ENCODE data around the gene SLC7A8.
A peak's percentile ranks its signal among the peaks of the same experiment; 100 is the strongest.

SLC7A8 gene

DNA sequence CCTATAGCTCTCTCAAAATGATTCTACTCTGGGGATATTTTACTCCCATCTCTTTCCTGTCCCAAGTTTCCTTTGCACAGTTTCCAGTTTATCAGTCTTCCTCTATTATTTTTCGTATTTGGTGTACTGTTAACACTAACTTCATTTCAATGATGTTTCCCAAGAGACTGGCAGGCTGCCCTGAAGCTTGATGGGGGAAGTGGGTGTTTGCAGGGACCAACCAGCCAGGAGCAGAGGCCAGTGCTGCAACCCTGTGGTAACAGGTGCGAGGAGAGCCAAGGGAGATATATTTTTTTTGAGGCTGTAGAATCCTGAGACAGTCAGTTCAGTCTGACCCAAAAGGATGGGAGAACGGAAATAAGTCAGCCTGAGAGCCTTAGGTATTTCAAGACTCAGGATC, 52.6 kb downstream of the SLC7A8 start:
- DNase-seq (ENCODE audit: low read depth in 3 of 3): no peak

DNA sequence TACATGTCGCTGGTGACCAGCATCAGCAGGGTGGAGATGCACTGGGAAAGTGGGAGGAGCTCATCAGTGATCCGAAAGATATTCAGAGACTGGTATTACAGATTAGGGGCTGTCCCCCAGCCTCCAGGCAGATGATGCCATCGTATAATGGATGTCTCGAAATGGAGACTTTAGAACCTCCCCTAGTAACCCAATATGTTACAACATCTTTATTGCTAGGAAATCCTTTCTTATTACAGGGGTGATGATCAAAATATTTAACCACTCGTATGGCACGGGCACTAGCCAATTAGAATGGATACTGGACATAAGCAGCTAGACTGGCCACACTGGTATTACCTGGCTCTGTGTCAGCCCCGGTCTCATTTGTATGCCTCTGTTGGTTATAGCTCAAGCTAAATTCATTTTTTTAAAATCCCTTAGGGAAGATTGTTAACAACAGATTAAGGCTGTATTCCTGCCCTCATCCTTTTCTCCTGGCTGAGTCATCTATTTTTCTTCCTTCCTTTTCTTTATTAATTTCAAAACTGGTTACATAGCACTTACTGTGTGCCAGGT, 53.6 kb downstream of the SLC7A8 start:
- DNase-seq (ENCODE audit: low read depth in 3 of 3): no peak

DNA sequence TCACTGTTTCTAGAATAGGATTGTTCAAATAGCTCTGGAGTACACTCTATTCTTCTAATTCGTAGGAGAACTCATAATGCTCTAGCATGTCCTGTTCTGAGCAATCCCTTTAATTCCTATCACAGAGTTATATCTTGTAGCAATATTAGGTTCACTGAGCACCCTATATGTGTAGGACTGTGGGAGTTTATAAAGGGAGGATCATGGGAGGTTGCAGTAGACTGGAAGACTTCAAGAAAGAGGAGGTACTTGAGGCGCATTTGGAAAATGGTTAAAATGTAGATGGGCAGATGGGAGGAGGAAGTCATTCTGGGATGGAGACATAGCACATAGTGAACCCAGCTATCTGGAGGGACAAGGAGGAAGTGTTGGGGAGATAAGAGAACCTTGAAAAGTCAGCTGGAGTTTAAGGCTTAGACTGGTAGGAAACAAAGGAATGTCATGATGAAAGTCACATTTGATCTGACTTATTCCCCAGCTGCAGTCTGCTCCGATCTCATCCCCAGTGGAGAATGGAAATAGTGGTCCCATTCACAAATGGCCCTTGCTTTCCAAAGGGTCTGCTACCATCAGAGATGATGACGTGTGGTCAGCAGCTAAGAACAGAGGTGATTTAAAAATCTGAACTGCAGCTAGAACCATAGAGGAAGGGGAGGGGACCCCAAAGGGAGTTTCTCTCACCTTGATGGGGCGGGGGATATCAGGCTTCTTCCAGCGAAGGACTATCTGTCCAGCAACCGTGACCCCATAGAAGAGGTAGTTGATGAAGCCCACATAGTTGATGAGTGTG, 54.3 kb downstream of the SLC7A8 start:
- DNase-seq (ENCODE audit: low read depth in 3 of 3): no peak

DNA sequence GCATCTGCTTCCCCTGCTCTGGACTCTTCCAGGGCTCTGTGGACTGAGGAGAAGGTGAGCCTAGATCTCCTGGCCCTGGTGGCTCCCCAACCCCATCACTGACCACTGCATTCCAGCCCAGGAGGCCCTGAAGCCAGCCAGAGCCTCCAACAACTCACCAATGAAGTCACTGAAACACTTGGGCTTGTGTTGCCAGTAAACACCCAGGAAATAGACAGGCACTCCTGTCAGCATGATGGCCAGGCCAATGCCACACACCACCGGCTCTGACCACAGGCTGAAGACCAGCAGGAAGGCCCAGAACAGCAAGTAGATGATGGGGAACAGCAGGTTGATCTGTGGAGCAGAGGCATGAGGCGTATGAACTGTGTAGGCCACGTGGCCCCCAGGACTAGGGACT, 55.6 kb downstream of the SLC7A8 start:
- no peak for DNase-seq (ENCODE audit: low read depth in 3 of 3)

DNA sequence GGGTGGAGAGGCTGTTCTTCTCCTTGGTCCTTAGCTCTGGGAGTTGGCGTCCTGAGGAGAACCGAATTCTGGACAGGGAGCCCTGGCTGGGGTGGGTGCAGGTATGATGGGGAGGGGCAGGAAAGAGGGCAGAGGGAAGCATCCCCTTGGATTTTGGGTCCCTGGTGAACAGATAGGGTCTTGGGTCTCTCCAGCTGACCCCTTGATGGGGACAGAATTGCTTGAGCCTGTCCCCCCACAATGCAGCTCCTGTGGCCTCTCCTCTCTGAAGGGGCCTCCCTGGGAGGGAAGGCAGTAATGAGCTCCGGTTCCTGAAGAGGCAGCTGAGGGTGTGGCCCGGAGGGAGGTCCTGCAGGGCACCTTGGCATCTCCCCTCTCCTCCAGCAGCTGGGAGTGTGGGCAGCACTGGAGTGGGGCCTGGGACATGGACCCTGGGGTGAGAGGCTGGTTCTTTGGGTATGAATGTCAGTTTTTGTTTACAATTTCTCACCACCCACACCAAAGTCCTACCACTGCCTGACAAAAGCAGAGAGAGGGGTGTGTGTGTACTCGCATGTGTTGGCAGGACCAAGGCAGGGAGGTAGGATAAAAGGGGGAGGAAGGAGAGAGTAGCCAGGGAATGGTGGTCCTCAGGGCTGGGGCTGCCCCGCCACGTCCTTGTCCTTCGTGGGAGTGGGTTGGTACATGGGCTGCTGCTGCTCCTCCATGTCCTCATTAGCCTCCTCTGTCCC, 56.7 kb downstream of the SLC7A8 start:
- DNase-seq (ENCODE audit: low read depth in 3 of 3): no peak

DNA sequence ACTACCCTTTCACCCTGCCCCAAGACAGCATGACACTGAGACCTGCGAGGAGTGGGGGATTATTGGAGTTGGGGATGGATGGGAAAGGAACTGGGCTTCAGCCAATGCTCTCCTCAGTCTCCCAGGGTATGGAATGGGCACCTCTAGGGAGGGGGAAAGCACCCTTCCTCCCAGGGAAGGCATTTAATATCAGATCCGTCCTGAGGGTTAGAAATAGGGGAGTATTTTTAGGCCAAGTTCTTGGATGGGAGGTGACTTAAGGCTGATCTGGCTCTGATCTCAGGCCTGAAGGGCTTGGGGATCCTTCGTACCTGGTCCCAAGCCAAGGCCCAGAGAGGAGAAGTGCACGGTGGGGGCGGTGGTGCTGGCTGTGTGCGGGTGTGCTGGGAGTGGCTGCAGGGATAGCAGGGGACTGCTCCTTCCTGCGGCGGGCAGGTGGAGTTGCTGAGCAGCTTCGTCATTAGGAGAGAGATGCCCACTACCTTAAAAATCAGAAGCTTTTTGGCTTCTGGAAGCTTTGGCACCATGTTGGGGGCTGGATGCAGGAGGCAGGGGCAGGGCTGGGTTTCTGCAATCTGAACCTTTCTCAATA, 57.4 kb downstream of the SLC7A8 start:
- no peak for DNase-seq (ENCODE audit: low read depth in 3 of 3)

DNA sequence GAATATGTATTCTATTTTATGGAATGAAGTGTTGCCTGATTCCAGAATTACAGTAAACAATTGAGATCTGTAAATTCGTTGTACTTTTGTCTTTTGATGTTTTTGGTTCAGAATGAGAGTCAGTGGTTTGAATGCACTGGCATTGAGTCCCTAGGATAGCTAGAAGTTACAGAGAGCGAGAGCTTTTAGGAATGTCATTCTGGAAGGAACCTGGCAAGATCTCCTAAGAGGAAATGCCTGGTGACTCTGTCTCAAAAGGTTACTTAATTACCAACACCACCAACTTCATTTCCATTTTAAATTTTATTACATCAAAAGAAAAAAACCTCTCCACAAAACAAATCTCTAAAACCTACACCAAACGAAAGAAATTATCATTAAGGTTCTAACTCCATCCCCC, 58.4 kb downstream of the SLC7A8 start:
- DNase-seq (ENCODE audit: low read depth in 3 of 3): no peak

DNA sequence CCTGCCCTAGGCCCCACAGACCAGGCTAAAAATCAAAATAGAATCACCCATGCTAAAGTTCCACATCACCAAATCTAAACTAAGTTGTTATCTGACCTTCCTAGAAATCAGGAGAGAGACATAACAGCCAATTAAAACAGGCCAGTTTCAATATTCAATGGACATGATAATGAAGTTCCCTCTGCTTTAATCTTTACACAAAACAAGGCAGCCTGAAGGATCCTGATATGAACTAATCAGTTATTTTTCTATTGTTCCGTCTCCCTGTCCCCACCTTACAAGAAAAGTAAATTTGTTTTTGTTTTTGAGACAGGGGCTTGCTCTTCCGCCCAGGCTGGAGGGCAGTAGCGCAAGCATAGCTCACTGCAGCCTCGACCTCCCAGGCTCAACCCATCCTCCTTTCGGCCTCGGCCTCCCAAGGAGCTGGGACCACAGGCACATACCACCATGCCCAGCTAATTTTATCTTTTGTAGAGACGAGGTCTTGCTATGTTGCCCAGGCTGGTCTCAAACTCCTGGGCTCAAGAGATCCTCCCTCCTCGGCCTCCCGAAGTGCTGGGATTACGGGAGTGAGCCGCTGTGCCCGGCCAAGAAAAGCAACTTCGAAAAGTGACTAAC, 59.0 kb downstream of the SLC7A8 start:
- DNase-seq (ENCODE audit: low read depth in 3 of 3): no peak

DNA sequence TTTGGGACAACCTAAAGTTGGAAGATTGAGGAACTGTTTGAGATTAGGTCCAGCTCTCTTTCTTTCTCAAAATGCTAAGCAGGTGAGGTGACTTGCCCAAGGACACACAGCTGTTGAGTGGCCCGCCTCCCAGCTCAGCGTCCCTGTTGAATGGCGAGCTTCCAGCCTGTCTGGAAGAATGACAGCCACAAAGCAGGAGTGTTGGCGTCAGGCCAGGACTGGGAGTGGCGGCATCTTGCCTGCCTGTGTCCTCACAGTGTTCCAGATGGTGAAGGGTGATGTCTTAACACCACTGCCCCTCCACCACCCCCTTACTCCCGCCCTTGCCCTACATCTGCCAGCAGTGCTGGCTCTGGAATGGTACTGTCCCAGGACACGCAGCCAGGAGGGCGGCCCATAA, 60.0 kb downstream of the SLC7A8 start:
- DNase-seq (ENCODE audit: low read depth in 3 of 3): no peak

DNA sequence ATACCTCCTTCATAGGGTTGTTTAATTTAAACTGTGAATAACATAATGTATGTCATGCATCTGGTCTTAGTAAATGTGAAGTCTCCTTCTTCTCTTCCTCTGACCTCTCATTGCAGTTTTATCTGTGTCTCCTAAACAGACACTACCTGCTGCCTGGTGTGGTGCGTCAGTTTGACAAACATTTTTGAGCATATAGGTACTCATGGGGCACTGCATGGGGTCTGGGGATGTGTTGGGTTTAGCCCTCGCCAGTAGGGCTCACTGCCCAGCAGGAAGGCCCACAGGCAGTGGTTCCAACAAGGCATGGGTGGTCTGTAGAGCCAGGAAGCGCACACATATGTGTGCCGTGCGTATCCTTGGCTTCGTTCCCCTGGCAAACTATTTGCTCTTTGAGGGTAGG, 61.4 kb downstream of the SLC7A8 start:
- DNase-seq (ENCODE audit: low read depth in 3 of 3): no peak

DNA sequence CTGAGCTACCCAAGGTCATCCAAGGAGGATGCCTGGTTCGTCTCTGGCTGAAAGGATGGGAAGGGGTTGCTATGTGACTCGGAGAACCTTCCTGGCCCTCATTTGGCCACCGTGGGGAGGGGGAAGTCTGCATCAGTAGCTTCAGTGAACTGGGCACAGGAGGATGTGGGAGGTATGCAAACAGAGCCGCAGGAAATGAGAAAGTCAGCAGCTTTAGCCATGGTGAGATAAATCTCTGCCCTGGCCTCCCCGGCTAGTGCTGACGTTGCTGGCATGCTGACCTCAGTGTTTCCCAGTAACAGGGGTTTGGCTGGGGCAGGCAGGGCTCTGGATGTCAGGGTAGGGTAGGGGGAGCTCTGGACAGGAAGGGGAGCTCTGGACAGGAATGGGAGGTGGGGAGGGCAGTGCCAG, 62.1 kb downstream of the SLC7A8 start:
- no peak for DNase-seq (ENCODE audit: low read depth in 3 of 3)

DNA sequence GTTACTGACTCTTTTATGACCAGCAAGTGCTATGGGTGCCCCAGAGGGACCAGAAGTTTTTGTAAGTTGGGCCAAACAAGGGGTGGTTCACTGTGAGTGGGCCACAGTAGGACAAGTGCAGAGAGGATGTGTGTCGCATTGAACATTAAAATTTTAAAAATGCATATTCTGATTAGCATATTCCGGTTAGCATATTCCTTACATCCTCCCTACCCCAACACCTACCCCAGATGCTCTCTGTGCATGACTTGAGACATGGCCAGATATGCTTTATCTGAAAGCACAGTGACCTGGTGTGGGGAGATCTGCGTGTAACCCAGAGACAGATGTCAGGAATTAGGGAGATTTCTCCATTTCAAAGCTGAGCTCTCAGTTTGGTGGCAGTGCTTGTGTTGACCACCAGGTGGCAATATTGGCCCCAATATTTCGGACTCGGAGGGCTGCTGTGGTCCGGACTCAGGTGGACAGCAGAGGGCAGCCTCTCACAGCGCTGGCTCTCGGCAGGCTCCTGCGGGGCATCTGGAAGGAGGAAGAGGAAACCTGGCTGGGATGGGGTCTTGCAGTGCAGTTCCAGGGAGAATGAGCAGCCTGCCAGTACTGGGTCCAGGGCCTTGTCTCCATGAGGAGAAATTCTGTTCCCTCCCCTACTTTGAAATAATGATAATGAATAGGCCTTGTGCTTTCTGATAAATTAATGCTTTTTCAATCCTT, 62.8 kb downstream of the SLC7A8 start:
- DNase-seq (ENCODE audit: low read depth in 3 of 3): peak; percentile 71 to 80 (median 71)

DNA sequence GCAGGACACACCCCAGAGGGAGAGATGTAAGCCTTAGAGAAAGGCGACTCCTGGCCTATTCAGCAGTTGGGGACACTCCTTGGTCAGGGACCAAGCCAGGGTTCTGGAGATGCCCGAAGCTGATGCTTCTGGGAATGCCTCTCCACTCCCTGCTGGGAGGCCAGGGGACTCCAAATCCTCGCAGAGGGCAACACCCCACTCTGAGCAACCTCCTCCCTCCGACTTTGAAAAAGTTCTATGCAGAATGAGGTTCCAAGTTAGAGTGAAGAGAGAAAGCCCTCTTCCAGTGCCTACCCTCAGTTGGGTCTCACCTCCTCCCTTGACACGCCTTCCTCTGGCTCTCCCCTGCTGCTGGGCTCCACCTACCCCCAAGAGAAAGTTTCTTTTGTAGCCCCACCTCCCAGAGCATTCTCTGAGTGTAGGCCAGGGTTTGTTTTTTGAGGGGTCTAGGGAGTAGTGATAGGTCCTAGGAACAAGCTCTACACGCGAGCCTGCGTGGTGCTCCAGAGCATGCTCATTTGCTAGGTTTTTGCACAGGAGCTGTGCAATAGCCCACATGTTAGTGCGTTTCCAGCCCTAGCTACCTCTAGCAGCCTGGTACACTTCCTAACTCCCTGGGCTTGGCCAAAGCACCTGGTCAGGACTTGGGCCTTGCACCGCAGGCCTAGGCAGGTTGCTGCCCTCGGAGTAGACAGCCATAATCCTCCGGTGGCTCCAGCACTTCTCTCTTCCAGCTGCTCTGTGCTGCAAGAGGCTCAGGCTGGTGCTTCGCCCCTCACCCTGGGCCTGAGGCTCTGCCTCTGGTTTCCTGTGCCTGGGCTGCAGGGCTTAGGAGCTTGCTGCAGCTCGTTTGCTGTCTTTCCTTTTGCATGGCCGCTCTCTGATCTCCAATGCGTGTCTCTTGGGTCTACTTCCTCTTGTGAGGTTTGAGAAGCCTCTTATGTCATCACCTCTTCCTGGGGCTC, 63.8 kb downstream of the SLC7A8 start:
- no peak for DNase-seq (ENCODE audit: low read depth in 3 of 3)

DNA sequence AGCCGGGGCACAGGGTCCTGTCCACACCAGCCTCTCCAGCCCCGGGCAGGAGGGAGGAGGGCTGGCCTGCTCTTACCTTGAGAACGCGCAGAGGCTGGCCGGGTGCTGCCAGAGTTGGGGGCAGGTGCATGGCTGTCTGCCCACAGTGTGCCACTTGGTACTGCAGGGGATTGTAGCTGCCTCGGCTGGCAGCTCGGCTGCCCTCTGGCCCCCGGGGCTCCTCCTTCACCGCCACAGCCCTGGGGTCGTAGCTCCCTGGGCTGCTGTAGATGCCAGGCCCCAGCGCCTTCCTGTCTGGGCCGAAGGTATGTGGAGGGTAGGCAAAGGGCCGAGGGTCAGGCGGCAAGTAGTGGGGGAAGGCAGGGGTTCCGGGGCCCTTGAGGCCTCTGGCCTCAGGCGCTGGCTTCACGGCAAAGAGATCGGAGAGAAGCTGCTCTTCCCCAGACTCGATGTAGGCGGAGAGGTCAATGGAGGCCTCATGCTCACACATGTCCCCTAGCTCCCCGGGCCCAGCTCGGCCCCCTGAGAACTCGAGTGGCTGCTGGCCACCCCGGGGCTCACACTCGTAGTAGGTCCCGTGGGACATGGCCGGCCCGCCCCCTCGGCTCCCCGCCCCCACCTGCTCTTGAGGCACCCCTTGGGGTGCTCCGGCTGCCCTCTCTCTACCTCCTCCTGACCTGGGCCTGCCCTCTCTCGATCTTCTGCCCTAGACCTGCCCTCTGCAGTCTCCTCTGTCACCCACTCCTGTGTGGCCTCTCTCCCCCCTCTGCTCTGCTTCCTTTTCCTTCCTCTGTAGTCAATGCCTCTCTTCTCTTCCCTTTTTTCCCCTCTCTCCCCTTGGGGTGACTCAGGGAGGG, 64.7 kb downstream of the SLC7A8 start, which contains the start of gene CEBPE:
CEBPE (minus strand) TSS at position 750 of the 857 bp plus-strand sequence; CDS start at position 586, 164 bp downstream.
- DNase-seq (ENCODE audit: low read depth in 3 of 3): no peak

DNA sequence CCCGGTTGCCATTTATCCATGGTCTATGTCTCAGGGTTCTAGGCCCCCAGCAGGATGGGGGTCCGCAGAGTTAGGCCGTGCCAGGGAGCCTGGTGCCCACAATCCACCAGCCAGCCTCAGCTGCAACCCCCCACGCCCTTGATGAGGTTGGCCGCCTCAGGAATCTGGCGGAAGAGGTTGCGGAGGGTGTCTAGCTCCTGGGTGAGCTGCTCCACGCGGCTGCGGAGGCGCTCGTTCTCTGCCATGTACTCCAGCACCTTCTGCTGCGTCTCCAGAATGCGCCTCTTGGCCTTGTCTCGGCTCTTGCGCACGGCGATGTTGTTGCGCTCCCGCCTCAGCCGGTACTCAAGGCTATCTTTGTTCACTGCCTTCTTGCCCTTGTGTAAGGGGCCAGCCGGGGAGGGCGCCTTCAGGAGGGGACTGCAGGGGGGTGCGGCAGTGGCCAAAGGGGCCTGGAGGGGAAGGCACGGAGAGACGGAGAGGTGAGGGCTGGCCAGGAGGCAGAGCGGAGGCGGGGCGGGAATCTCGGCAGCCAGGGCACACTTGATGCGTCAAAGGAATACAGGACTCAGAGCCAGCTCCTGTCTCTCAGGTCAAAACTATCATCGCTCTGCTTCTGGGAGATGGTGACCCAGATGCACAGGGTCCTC, 66.0 kb downstream of the SLC7A8 start:
- no peak for DNase-seq (ENCODE audit: low read depth in 3 of 3)

DNA sequence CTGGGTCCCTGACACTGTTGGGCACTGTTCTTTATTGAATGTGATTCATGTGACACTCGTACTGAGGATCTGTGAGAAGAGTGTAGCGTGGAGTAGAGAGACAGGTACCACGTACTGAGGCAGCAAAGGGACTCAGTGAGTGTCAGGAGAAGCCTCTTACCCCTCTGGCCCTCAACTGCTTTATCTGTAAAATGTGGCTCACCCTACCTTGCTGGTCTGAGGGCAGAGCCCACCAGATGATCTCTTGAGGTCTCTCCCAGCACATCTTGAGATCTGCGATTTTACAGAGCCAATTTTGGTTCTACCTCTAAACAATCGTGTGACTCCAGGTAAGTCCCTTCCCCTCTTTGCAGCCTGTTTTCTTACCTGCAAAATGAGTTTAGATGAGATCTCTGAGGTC, 67.5 kb downstream of the SLC7A8 start:
- DNase-seq (ENCODE audit: low read depth in 3 of 3): no peak

DNA sequence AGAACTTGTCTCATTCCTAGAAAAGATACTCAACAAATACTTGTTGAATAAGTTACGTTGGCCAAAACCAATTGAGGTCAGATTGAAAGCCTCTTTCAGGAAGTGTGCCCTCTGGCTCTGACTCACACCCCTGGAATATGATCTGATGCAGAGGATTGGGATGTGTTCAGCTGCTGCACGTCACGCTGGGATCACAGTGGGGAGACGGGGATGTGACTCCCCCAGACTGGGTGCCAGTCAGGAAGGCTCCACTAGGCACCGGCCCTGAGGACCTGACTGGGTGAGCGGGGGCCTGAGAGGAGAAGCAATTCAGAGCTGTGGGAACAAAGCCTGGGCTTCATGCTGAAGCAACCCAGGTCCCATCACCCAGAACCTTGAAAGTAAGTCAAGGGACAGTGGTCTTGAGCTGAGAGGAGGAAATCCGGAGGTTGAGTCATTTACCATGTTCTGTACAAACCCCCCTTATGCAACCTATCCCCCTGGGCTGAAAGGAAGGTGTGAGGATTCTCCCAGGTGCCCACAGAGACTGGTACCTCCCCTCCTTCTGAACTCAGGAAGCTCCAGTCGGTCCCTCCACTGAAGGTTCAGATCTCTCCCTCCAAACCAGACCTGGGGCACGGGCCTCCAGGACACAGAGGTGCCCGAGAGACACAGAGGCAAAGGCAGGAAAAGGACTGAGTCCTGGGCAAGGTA, 68.3 kb downstream of the SLC7A8 start:
- DNase-seq (ENCODE audit: low read depth in 3 of 3): no peak

DNA sequence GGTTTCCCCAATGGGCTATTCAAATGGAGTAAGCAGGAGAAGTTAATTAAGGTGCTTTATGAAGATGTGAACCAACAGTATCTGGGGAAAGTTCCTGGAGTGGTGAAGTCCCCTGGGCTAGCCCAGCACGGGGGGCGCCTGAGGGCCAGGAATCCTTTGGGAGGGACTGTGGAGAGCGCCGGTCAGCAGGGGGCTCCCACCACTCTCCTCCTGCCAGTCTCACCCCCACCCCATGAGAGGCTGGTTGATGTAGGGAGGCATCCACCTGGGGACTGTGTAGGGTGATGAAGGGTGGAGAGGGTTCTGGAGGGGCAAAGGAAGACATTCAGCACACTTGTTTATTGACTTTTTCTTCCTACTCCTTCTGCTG, 68.8 kb downstream of the SLC7A8 start:
- DNase-seq (ENCODE audit: low read depth in 3 of 3): no peak
